Measurements from ENCODE around the gene HDAC4.

GRCh38 chr2:239231231-239232194 lies 169.3 kb downstream of the HDAC4 start:
- TF ChIP-seq, protein P1, sequence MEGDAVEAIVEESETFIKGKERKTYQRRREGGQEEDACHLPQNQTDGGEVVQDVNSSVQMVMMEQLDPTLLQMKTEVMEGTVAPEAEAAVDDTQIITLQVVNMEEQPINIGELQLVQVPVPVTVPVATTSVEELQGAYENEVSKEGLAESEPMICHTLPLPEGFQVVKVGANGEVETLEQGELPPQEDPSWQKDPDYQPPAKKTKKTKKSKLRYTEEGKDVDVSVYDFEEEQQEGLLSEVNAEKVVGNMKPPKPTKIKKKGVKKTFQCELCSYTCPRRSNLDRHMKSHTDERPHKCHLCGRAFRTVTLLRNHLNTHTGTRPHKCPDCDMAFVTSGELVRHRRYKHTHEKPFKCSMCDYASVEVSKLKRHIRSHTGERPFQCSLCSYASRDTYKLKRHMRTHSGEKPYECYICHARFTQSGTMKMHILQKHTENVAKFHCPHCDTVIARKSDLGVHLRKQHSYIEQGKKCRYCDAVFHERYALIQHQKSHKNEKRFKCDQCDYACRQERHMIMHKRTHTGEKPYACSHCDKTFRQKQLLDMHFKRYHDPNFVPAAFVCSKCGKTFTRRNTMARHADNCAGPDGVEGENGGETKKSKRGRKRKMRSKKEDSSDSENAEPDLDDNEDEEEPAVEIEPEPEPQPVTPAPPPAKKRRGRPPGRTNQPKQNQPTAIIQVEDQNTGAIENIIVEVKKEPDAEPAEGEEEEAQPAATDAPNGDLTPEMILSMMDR (IDR thresholded peaks at IDR 0.05; ENCODE audit: poor library complexity): no peak
- TF ChIP-seq EZH2 (IDR thresholded peaks at IDR 0.05; ENCODE audit: borderline replicate concordance): no peak
- no peak for TF ChIP-seq EZH2phosphoT487 (IDR thresholded peaks at IDR 0.05; ENCODE audit: low read depth, severe bottlenecking, unreplicated experiment)
